Inferior parietal cortex (tissue), 1 donor: ENCODE results near the gene PEAK1.
A peak's percentile ranks its signal among the peaks of the same experiment; 100 is the strongest.

Experiments
- DNase-seq: peaks from one replicate; pipeline ENCODE4 v3.0.0-alpha.2; 2016; ENCODE audit errors: extremely low spot score

Gene PEAK1

DNA sequence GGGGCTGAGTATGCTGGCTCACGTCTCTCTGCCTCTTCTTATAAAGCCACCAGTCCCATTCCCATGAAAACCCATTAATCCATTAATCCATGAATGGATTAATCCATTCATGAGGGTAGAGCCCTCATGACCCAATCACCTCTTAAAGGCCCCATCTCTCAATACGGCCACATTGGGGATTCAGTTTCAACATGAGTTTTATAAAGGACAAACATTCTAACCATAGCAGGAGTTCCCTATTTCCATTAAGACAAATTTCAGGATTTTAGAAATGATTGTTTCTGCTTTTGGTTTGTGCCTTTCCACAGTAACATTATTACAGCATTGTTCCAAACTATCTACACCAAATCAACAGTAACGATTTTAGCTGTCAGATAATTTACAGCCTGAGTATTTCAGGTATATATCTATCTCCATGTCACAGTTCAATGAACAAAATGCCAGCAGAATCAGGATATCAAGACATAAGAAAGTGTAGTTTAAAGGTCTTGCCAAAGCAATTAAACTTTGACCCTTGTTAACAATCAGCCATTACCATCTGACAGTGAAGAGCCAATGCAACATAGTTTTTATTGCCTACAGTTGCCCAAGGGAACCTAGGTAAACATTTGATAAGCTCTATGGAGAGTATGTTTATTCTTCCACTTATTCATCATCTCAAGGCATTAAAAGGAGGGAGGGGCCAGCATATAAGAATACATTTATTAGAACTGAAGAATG lies 352.8 kb downstream of the PEAK1 start:
- no peak for DNase-seq

DNA sequence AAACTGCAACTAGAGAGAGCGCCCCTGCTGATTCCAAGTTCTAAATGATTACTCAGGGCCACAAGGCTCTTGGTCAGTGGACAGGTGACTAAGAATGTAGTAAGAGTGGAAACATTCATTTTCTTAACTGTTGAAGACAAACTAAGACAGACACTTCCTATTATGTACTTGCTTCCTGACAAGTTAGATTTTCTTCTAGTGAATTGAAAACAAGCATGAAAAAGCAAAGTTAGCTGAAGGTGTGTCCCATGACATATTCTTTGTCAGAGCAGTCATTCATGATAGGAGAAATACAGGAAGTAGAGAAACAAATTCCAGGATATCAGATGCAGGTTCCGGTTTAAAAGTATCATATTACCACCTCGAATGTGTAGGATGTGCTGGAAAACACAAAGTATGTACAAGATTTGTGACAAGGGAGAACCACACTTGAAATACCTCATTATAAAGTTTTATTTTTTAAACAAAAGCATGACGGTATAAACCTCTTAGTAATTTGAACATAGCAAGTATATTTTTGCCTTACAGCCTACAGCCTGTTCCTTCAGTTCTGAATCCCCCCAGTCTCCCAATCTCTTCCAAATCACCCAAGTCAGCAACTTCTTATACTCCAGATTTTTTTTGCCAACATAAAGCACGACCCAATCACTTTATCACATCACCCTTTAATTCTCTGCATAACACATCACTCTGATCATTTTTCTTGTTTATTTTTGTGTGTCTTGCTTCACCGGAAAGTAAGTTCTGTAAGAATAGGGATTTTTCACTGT lies 355.2 kb downstream of the PEAK1 start:
- DNase-seq: no peak

DNA sequence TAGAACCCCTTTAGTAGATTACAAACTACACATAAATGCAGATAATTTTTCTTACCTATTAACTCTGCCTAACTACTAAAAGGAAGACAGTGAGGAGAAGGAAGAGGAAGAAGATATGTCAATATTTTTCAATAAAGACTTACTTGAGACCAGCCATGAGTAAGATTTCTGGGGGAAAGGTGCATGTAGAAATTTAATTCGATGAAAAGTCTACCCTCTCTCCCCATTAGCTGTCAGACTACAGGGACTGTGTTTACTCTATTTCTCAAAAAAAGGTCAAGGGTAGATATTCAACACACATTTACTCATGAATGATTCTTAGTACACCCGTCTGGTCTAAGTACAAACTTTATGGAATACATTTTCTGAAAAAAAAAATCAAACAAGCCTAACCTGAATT lies 355.8 kb downstream of the PEAK1 start:
- no peak for DNase-seq

DNA sequence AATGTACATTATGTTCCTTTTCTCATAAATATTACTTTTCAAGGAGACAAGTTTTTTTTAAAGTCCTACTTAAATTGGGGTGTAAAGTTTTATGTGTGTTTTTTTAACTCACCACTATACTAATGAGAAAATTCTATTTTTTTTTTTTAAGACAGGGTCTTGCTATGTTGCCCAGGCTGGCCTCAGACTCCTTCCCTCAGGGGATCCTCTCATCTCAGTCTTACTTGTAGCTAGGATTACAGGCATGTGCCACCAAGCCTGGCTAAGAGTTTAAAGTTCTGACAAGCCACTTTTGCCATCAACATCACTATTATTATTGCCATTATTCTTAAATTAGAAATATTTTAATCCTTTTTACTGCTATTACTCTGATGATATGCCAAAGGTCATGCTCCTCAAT lies 356.7 kb downstream of the PEAK1 start:
- DNase-seq: no peak

DNA sequence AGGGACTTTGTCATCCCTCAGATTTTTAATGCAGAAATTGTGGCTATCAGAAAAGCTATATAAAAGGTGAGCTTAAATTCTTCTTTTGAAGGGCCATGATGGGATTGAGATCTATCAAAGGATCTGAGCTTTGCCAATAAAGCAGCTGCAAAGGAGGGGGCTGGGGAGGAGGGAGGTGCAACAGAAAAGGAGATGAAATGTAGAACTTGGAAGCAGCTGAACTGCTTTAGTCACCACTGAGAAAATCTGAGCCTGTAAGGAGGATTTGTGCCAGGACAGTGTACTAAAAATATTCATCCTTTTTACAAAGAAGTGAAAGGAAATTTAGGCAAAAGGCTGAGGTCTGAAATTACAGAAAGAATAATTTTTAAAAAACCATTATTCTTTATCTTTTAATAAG lies 359.4 kb downstream of the PEAK1 start:
- peak; percentile 67 for DNase-seq

DNA sequence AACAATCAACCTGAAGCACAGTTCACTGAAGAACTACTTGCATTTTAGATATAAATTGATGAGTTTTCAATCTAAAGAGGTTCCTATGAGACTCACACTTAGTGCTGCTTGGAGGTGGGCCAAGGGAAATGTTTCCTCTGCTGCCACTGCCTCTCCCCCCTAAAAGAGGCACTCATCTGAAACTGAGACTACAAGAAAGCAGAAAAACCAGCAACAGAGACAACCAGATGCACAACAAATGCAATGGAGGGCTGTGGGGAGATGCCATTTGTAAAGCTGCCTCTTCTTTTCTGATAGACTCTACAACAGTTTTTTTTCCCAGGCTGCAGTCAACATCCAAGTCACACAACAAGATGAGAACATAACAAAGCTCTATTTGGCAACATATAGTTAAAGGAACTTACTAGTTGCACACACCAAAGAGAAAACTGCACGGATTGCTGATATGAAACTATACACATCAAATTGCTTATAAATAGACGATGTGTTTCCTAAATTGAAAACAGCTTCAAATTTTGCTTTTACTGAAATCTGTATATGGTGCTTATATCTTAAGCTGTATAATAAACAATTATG lies 360.0 kb downstream of the PEAK1 start:
- no peak for DNase-seq

DNA sequence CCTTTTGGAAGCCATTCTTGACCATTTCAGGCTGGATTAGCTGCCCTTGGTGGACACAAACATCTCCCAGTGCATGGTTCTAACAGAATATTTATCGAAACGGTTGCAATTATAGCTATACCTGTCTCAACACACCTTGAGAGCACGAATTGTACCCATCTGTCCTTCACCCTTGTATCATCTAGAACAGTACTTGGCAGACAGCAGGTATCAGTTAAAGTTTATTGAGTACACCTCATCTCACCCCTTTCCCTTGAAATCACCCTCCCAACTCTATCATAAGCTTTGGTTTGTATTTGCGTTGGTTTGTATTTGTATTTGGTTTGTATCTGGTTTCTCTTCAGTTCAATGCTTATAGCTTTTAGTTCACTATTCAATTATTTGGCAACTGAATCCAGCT lies 361.4 kb downstream of the PEAK1 start:
- no peak for DNase-seq

DNA sequence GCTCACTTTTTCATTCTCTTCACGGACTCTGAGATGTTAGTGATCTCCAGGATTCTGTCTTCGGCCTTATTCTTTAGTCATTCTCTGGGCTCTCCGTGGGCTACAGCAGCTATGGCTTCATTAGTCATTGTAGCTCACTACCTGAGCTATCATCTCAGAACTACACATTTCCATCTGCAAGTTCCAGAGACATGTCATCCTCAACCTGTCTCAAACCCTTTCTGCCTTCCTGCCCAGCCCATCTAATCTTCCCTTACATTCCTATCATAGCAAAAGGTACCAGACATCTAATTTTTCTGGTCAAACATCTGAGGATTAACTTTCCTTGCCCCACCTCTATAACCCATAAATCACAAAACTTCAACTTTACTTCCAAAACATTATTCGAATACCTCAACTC lies 362.2 kb downstream of the PEAK1 start:
- no peak for DNase-seq

DNA sequence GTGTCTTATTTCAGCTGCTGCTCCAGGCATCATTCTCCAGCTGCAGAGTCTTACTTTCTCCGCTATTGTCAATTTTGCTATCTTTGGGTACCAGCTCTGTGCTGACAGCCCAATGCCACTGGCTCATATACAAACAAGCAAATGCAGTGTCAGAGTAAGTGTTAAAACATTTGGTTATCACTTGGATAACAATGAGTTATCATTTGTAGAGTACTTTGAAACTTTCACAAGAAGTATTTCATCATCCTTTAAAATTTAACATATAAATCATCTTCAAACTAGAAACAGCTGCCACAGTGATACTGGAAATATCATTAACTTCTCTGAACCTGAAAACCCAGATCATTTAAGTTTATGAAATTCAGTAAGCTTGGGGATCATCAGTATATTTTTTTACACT lies 362.8 kb downstream of the PEAK1 start:
- DNase-seq: no peak

DNA sequence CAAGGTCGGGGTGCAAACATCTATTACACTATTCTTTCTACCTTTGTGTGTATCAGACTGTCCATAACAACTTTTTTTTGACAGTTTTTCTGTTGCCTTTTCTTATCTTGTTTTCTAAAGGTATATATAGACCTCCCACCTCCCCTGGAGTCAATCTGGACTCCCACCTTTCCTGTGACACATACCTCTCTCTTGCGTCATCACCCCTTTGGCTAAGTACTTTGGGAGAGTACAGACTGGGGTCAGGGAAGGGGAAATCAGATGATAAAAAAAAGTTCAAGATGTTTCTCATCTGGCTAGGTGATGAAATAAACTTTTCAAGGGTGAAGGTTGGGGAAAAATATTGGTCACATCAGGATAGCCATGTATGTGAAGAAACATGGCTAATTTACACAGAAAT lies 366.2 kb downstream of the PEAK1 start:
- no peak for DNase-seq

DNA sequence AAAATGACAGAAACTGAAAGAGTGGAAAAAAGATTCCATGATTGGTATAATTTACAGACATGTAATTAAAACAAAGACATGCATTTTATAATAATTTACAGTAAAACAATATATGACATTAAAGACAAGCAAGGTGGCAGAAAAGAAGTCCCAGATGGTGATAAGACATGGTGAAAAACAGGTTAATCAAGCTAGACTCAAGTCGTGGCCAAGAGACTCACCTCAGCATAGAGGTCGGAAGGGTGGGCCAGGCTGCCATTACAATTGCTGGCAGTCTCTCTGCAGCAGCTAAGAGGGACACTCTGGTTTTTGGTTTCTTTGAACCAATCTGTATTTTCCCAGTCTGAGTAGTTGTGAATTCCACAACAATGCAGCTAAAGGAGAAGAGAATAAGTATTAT lies 367.3 kb downstream of the PEAK1 start:
- DNase-seq: no peak
